Transverse colon (tissue), 3 donors: ENCODE data around the gene CASKIN2.

Experiments used
- CTCF ChIP-seq, 5 experiments: fragments of 200-600 bp in 3 of 5; fragments of 450-650 bp in 2 of 5; sonication (generic) in 3 of 5; IDR thresholded peaks; 1 replicate in 2 of 5; 2 replicates in 3 of 5; pipeline ENCODE4 v1.5.1; 2016 to 2017; ENCODE audit warnings: antibody characterized with exemption in 5 of 5, inconsistent platforms in 3 of 5, mild to moderate bottlenecking in 2 of 5, moderate library complexity in 1 of 5
- POLR2A ChIP-seq: fragments of 450-650 bp; IDR thresholded peaks from one replicate; pipeline ENCODE4 v1.6.1; 2016; ENCODE audit warnings: antibody characterized with exemption, mild to moderate bottlenecking, moderate library complexity

- TF ChIP-seq CTCF (IDR thresholded peaks at IDR 0.05) (no peak), POLR2A (no peak)
These were observed 4.1 kb downstream of the CASKIN2 start for GRCh38 chr17:75511270-75511609.
